DOHH2 (cell line): ENCODE measurements around the gene EDN1.

Source experiments
- H3F3A ChIP-seq: fragments of 200-600 bp; sonication (generic), shearing (Covaris generic); 2 replicates; pipeline ENCODE4 v1.6.0; 2016; ENCODE audit warnings: antibody characterized with exemption, mild to moderate bottlenecking; ENCODE audit not compliant: control insufficient read depth, insufficient read depth
- H3K27ac ChIP-seq: fragments of 200-600 bp; sonication (generic); 2 replicates; pipeline ENCODE4 v1.5.1; 2014; ENCODE audit warnings: low read depth, mild to moderate bottlenecking, low read length, moderate library complexity
- H3K27me3 ChIP-seq: fragments of 200-600 bp; sonication (generic); 2 replicates; pipeline ENCODE4 v1.6.1; 2014; ENCODE audit warnings: mild to moderate bottlenecking, low read length, mixed read lengths; ENCODE audit not compliant: control insufficient read depth
- H3K36me3 ChIP-seq: fragments of 200-600 bp; sonication (generic); 2 replicates; pipeline ENCODE4 v1.6.1; 2014; ENCODE audit warnings: mild to moderate bottlenecking, low read length, moderate library complexity, mixed read lengths; ENCODE audit not compliant: control insufficient read depth
- H3K4me1 ChIP-seq: fragments of 200-600 bp; sonication (generic); 2 replicates; pipeline ENCODE4 v1.6.1; 2014; ENCODE audit warnings: mild to moderate bottlenecking, low read length, mixed read lengths; ENCODE audit not compliant: control insufficient read depth
- H3K4me2 ChIP-seq: fragments of 200-600 bp; sonication (generic); 2 replicates; pipeline ENCODE4 v1.6.0; 2014; ENCODE audit warnings: mild to moderate bottlenecking, low read length, moderate library complexity
- H3K4me3 ChIP-seq: fragments of 200-600 bp; sonication (generic); 2 replicates; pipeline ENCODE4 v1.5.1; 2014; ENCODE audit warnings: mild to moderate bottlenecking, low read length, mixed read lengths
- H3K79me2 ChIP-seq: fragments of 200-600 bp; sonication (generic); 2 replicates; pipeline ENCODE4 v1.6.1; 2014; ENCODE audit warnings: mild to moderate bottlenecking, low read length, mixed read lengths; ENCODE audit not compliant: control insufficient read depth
- H3K9me2 ChIP-seq: fragments of 200-600 bp; sonication (generic); replicated peaks from 2 replicates; pipeline ENCODE4 v1.6.1; 2014; ENCODE audit warnings: mild to moderate bottlenecking, low read length, mixed read lengths; ENCODE audit not compliant: control insufficient read depth
- H3K9me3 ChIP-seq: fragments of 200-600 bp; sonication (generic); 2 replicates; pipeline ENCODE4 v1.6.1; 2014; ENCODE audit warnings: antibody characterized with exemption, low read length, mixed read lengths; ENCODE audit not compliant: control insufficient read depth, insufficient read depth
- H4K20me1 ChIP-seq: fragments of 200-600 bp; sonication (generic); 2 replicates; pipeline ENCODE4 v1.6.0; 2014; ENCODE audit warnings: low read depth, mild to moderate bottlenecking, antibody characterized with exemption, low read length, moderate library complexity; ENCODE audit not compliant: control insufficient read depth, insufficient read depth
- CTCF ChIP-seq: fragments of 200-600 bp; sonication (generic); IDR thresholded peaks from one replicate; pipeline ENCODE4 v1.5.1; 2014; ENCODE audit warnings: antibody characterized with exemption, mild to moderate bottlenecking, low read depth, low read length; ENCODE audit not compliant: poor library complexity, severe bottlenecking
- EZH2phosphoT487 ChIP-seq: fragments of 200-600 bp; sonication (generic); IDR thresholded peaks from 2 replicates; pipeline ENCODE4 v1.6.1; 2017; ENCODE audit warnings: borderline replicate concordance, mild to moderate bottlenecking, antibody characterized with exemption, low read length, moderate library complexity, mixed read lengths

EDN1 gene

GRCh38 chr6:12258191-12258590 is 32.0 kb upstream of the EDN1 start:
- H3K27ac ChIP-seq: no peak overlapping the region
- no peaks in the 10 kb centered on the region for H3K9me2 ChIP-seq
- H3K4me2 ChIP-seq: no peak overlapping the region
- no peaks in the 10 kb centered on the region for H3K9me3 ChIP-seq
- H3K4me3 ChIP-seq: no peak overlapping the region
- 0 out of 2 replicates have a peak, but pooled peaks cover 3% of the 10 kb centered on the region for H3K27me3 ChIP-seq
- no peaks in the 10 kb centered on the region for H3F3A ChIP-seq
- no peaks in the 10 kb centered on the region for H3K79me2 ChIP-seq
- no peaks in the 10 kb centered on the region for H3K36me3 ChIP-seq
- H4K20me1 ChIP-seq: no peaks in the 10 kb centered on the region
- TF ChIP-seq CTCF (no peak), EZH2phosphoT487 (no peak)
- no peaks in the 10 kb centered on the region for H3K4me1 ChIP-seq

GRCh38 chr6:12258591-12259075 is 31.5 kb upstream of the EDN1 start:
- Histone ChIP-seq H3K4me1 (no peaks in the 10 kb centered on the region), H3K4me2 (no peak overlapping the region), H3K9me3 (no peaks in the 10 kb centered on the region), H4K20me1 (no peaks in the 10 kb centered on the region), H3K27ac (no peak overlapping the region), H3F3A (no peaks in the 10 kb centered on the region), H3K36me3 (no peaks in the 10 kb centered on the region), H3K4me3 (no peak overlapping the region), H3K79me2 (no peaks in the 10 kb centered on the region), H3K9me2 (no peaks in the 10 kb centered on the region), H3K27me3 (0 out of 2 replicates have a peak, but pooled peaks cover 3% of the 10 kb centered on the region)
- TF ChIP-seq EZH2phosphoT487 (no peak), CTCF (no peak)

GRCh38 chr6:12260458-12261093 is 29.6 kb upstream of the EDN1 start:
- Histone ChIP-seq H3K9me3 (no peaks in the 10 kb centered on the region), H3K27me3 (peaks cover 3% of the 10 kb centered on the region; the same call in 1 of the 2 replicates), H3K36me3 (no peaks in the 10 kb centered on the region), H3K4me1 (no peaks in the 10 kb centered on the region), H3K4me3 (no peak overlapping the region), H3F3A (no peaks in the 10 kb centered on the region), H3K27ac (no peak overlapping the region), H3K4me2 (no peak overlapping the region), H3K9me2 (no peaks in the 10 kb centered on the region), H4K20me1 (no peaks in the 10 kb centered on the region), H3K79me2 (no peaks in the 10 kb centered on the region)
- TF ChIP-seq CTCF: no peak
- TF ChIP-seq EZH2phosphoT487: no peak
